Measurements from ENCODE around the gene ATP2C2. TPM values are rescaled to one million over a fixed set of nuclear protein-coding genes. Genes with fewer than 3 reads are reported as not detected.

Gene ATP2C2
- polyA plus RNA-seq, 4 donors, result 4.0 to 45.7 (median 15.6) TPM

DNA sequence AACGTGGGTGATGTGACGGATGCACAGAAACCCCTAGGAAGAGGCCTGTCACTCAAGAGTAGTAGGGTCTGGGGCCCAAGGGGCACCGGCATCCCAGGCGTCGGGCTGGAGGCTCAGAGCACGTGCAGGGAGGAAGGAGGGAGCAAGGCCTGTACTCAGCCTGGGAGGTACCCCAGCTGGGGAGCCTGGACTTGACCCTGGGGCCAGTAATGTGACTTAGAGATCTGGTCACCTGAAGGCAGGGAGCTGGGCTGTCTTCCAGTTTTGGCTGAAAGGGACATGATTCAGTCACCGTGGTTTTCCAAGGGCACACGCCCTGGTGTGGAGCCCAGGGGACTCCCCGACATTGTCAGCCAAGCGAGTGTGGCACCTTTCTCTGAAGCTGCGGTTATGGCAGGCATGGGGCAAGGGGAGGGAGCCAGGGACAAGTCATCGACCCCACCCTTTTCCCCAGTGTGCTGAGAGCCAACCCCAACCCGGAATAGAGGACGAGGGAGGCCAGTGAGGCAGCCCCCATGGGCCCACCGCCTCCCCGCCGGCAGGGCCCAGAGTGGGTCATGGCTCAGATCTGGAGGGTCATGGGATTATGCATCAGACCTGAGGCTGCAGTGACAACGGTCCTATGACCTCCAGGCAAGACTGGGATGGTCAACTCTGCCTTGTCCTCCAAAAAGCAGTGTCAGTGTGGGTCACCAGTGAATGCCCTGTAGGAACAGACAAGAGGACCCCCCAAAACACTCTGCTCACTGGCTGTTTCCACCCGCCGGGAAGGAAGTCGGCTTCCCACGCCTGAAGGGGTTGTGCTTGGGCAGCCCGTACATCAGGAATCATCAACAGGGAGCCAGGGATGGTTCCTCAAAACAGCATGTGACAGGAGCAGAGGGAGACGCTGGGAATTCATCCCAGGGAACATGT lies 94.2 kb downstream of the ATP2C2 start:
- H3K9me3 ChIP-seq (ENCODE audit: control insufficient read depth in 2 of 2, insufficient read depth in 1 of 2, low read depth in 1 of 2, low read length in 1 of 2), result peaks cover 0 to 7% of the 10 kb centered on the region in 2 donors
- DNase-seq (no peak), FAIRE-seq (no peak)
- peaks cover 0 to 65% (median 17%) of the 10 kb centered on the region in 3 donors for H3K36me3 ChIP-seq (ENCODE audit: control insufficient read depth in 3 of 3, insufficient read depth in 2 of 3, low read depth in 1 of 3, low read length in 3 of 3)
- H3K4me1 ChIP-seq (ENCODE audit: control insufficient read depth in 3 of 3, insufficient read depth in 2 of 3, low read depth in 1 of 3, low read length in 2 of 3), result no peaks in the 10 kb centered on the region
- no peaks in the 10 kb centered on the region for H3K27me3 ChIP-seq (ENCODE audit: control insufficient read depth in 3 of 3, insufficient read depth in 3 of 3, low read length in 3 of 3)
- 79 to 88% (median 80%) methylated on average over 24 of the region's 24 CpGs for WGBS, 3 donors
- no peak overlapping the region for H3K4me3 ChIP-seq (ENCODE audit: low read depth in 1 of 3, low read length in 3 of 3)
- H3K27ac ChIP-seq (ENCODE audit: low read depth in 1 of 3, low read length in 2 of 3), result no peak overlapping the region

DNA sequence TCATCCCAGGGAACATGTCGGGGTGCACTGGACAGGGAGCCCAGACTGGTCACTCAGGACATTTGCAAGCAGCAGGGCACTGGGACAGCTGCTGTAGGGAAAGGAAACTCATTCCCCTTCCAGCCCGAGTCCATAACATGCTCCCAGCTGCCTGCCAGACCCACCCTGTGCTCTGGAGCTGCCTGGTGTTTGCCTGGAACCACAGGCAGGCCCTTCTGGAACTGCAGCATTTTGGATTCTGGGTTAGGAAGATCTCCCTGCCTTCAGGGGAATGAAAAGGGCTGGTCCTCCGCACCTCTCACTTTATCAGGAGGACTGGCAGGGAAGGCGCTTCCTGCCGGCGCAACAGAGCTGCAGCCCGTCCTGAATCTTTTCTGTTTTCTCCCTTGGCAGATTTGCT lies 94.9 kb downstream of the ATP2C2 start:
- Histone ChIP-seq H3K27me3 (ENCODE audit: control insufficient read depth in 3 of 3, insufficient read depth in 3 of 3, low read length in 3 of 3) (no peaks in the 10 kb centered on the region), H3K9me3 (ENCODE audit: control insufficient read depth in 2 of 2, insufficient read depth in 1 of 2, low read depth in 1 of 2, low read length in 1 of 2) (peaks cover 0 to 8% of the 10 kb centered on the region in 2 donors), H3K4me3 (ENCODE audit: low read depth in 1 of 3, low read length in 3 of 3) (no peak overlapping the region), H3K27ac (ENCODE audit: low read depth in 1 of 3, low read length in 2 of 3) (no peak overlapping the region), H3K4me1 (ENCODE audit: control insufficient read depth in 3 of 3, insufficient read depth in 2 of 3, low read depth in 1 of 3, low read length in 2 of 3) (no peaks in the 10 kb centered on the region), H3K36me3 (ENCODE audit: control insufficient read depth in 3 of 3, insufficient read depth in 2 of 3, low read depth in 1 of 3, low read length in 3 of 3) (peaks cover 0 to 65% (median 17%) of the 10 kb centered on the region in 3 donors)
- FAIRE-seq (no peak), DNase-seq (no peak)
- WGBS, 3 donors, result 77 to 91% (median 91%) methylated on average over 7 of the region's 7 CpGs

DNA sequence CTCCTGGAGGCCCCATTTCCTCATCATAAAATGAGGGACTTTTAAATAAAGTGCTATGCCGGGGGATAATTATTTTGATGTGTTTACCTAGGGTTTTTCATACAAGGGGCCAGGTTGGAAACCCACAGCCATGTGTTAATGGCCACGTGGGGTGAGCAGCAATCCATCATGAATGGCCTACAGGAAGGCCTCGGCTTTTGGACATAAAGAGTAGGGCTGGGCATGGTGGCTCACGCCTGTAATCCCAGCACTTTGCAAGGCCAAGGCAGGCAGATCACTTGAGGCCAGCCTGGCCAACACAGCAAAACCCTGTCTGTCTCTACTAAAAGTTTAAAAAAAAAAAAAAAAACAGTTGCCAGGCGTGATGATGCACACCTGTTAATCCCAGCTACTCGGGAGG lies 95.8 kb downstream of the ATP2C2 start:
- DNase-seq (no peak), FAIRE-seq (no peak)
- H3K9me3 ChIP-seq (ENCODE audit: control insufficient read depth in 2 of 2, insufficient read depth in 1 of 2, low read depth in 1 of 2, low read length in 1 of 2), result peaks cover 0 to 8% of the 10 kb centered on the region in 2 donors
- 64 to 73% (median 68%) methylated on average over 6 of the region's 6 CpGs for WGBS, 3 donors
- no peak overlapping the region for H3K4me3 ChIP-seq (ENCODE audit: low read depth in 1 of 3, low read length in 3 of 3)
- no peaks in the 10 kb centered on the region for H3K4me1 ChIP-seq (ENCODE audit: control insufficient read depth in 3 of 3, insufficient read depth in 2 of 3, low read depth in 1 of 3, low read length in 2 of 3)
- no peaks in the 10 kb centered on the region for H3K27me3 ChIP-seq (ENCODE audit: control insufficient read depth in 3 of 3, insufficient read depth in 3 of 3, low read length in 3 of 3)
- no peak overlapping the region for H3K27ac ChIP-seq (ENCODE audit: low read depth in 1 of 3, low read length in 2 of 3)
- peaks cover 0 to 65% (median 17%) of the 10 kb centered on the region in 3 donors for H3K36me3 ChIP-seq (ENCODE audit: control insufficient read depth in 3 of 3, insufficient read depth in 2 of 3, low read depth in 1 of 3, low read length in 3 of 3)

DNA sequence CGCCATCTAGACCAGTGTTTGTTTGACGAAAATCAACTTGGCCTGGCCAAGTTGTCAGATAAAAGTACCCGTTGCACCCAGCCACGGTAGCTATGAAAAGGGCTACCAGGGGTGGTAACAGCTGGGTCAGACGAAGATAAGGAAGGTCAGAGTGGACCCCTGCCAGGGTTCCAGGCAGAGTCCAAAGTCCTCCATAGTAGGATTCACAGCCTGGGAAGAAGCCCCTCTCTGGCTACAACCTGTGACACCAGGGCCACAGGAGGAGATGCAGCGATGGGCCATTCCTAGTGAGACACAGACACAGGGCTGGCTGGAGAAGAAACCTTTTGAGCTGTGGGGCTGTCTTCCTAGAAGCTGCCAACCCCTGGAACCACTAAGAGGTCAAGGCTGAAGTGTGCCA lies 96.8 kb downstream of the ATP2C2 start:
- DNase-seq, result no peak
- no peak overlapping the region for H3K4me3 ChIP-seq (ENCODE audit: low read depth in 1 of 3, low read length in 3 of 3)
- H3K9me3 ChIP-seq (ENCODE audit: control insufficient read depth in 2 of 2, insufficient read depth in 1 of 2, low read depth in 1 of 2, low read length in 1 of 2), result peaks cover 0 to 8% of the 10 kb centered on the region in 2 donors
- H3K4me1 ChIP-seq (ENCODE audit: control insufficient read depth in 3 of 3, insufficient read depth in 2 of 3, low read depth in 1 of 3, low read length in 2 of 3), result no peaks in the 10 kb centered on the region
- H3K36me3 ChIP-seq (ENCODE audit: control insufficient read depth in 3 of 3, insufficient read depth in 2 of 3, low read depth in 1 of 3, low read length in 3 of 3), result peaks cover 0 to 56% (median 17%) of the 10 kb centered on the region in 3 donors
- H3K27me3 ChIP-seq (ENCODE audit: control insufficient read depth in 3 of 3, insufficient read depth in 3 of 3, low read length in 3 of 3), result no peaks in the 10 kb centered on the region
- no peak for FAIRE-seq
- WGBS, 3 donors, result 84 to 91% (median 89%) methylated on average over 6 of the region's 6 CpGs
- H3K27ac ChIP-seq (ENCODE audit: low read depth in 1 of 3, low read length in 2 of 3), result no peak overlapping the region

DNA sequence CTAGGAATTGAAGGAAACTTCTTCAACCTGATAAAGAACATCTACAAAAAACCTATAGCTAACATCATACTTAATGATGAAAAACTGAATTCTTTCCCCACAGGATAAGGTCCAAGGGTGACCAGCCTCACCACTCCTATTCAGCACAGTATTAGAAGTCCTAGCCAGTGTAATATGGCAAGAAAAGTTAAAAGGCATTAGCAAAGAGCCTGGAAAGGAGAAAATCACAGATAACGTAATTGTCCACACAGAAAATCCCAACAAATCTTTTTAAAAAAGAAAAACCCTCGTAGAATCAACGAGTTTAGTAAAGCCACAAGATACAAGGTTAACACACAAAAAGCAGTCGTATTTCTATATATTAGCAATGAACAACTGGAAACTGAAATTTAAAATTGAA lies 98.4 kb downstream of the ATP2C2 start:
- FAIRE-seq (no peak), DNase-seq (no peak)
- peaks cover 0 to 17% of the 10 kb centered on the region in 2 donors for H3K9me3 ChIP-seq (ENCODE audit: control insufficient read depth in 2 of 2, insufficient read depth in 1 of 2, low read depth in 1 of 2, low read length in 1 of 2)
- no peaks in the 10 kb centered on the region for H3K4me1 ChIP-seq (ENCODE audit: control insufficient read depth in 3 of 3, insufficient read depth in 2 of 3, low read depth in 1 of 3, low read length in 2 of 3)
- H3K36me3 ChIP-seq (ENCODE audit: control insufficient read depth in 3 of 3, insufficient read depth in 2 of 3, low read depth in 1 of 3, low read length in 3 of 3), result peaks cover 0 to 44% (median 15%) of the 10 kb centered on the region in 3 donors
- WGBS, 3 donors, result 48 to 90% (median 49%) methylated on average over 4 of the region's 4 CpGs
- no peaks in the 10 kb centered on the region for H3K27me3 ChIP-seq (ENCODE audit: control insufficient read depth in 3 of 3, insufficient read depth in 3 of 3, low read length in 3 of 3)
- no peak overlapping the region for H3K27ac ChIP-seq (ENCODE audit: low read depth in 1 of 3, low read length in 2 of 3)
- no peak overlapping the region for H3K4me3 ChIP-seq (ENCODE audit: low read depth in 1 of 3, low read length in 3 of 3)

DNA sequence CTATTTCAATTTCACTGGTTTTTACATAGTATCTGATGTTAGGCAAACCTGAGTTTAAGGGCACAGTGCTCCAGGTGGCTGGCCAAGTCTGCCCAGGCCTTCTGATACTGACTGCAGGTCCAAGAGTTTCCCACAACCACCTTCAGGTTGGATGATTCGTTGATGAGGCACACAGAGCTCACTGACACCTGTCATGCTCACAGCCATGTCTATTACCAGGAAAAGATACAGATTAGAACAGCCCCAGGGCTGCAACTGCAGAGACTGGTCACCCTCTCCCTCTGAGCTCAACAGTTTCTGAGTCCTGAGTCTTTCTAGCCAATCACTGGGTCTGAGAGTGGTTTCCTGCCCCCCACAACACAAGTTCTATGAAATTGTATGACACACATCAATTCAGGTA lies 98.9 kb downstream of the ATP2C2 start:
- no peak overlapping the region for H3K27ac ChIP-seq (ENCODE audit: low read depth in 1 of 3, low read length in 2 of 3)
- peaks cover 0 to 22% of the 10 kb centered on the region in 2 donors for H3K9me3 ChIP-seq (ENCODE audit: control insufficient read depth in 2 of 2, insufficient read depth in 1 of 2, low read depth in 1 of 2, low read length in 1 of 2)
- FAIRE-seq, result no peak
- H3K4me3 ChIP-seq (ENCODE audit: low read depth in 1 of 3, low read length in 3 of 3), result no peak overlapping the region
- no peak for DNase-seq
- 83 to 95% (median 92%) methylated on average over 1 of the region's 1 CpG for WGBS, 3 donors
- no peaks in the 10 kb centered on the region for H3K27me3 ChIP-seq (ENCODE audit: control insufficient read depth in 3 of 3, insufficient read depth in 3 of 3, low read length in 3 of 3)
- H3K36me3 ChIP-seq (ENCODE audit: control insufficient read depth in 3 of 3, insufficient read depth in 2 of 3, low read depth in 1 of 3, low read length in 3 of 3), result peaks cover 0 to 40% (median 13%) of the 10 kb centered on the region in 3 donors
- no peaks in the 10 kb centered on the region for H3K4me1 ChIP-seq (ENCODE audit: control insufficient read depth in 3 of 3, insufficient read depth in 2 of 3, low read depth in 1 of 3, low read length in 2 of 3)

DNA sequence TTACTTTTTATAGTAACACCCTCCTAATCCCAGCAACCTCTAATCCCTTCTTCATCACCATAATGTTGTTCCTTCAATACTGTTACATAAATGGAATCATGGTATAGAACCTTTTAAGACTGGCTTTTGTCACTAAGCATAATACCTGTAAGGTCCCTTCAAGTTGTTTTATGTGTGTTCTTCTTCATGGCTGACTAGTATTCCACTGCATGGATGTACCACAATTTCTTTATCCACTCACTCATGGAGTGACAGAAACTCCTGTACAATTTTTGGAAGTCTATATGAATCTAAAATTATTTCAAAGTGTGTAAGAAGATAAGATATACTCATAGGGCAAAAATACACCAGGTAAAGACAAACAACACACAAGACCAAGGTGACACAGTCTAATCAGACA lies 99.4 kb downstream of the ATP2C2 start:
- no peak overlapping the region for H3K27ac ChIP-seq (ENCODE audit: low read depth in 1 of 3, low read length in 2 of 3)
- H3K4me1 ChIP-seq (ENCODE audit: control insufficient read depth in 3 of 3, insufficient read depth in 2 of 3, low read depth in 1 of 3, low read length in 2 of 3), result no peaks in the 10 kb centered on the region
- DNase-seq, result no peak
- H3K27me3 ChIP-seq (ENCODE audit: control insufficient read depth in 3 of 3, insufficient read depth in 3 of 3, low read length in 3 of 3), result no peaks in the 10 kb centered on the region
- no peak overlapping the region for H3K4me3 ChIP-seq (ENCODE audit: low read depth in 1 of 3, low read length in 3 of 3)
- no peak for FAIRE-seq
- peaks cover 0 to 25% of the 10 kb centered on the region in 2 donors for H3K9me3 ChIP-seq (ENCODE audit: control insufficient read depth in 2 of 2, insufficient read depth in 1 of 2, low read depth in 1 of 2, low read length in 1 of 2)
- H3K36me3 ChIP-seq (ENCODE audit: control insufficient read depth in 3 of 3, insufficient read depth in 2 of 3, low read depth in 1 of 3, low read length in 3 of 3), result peaks cover 0 to 36% (median 13%) of the 10 kb centered on the region in 3 donors

DNA sequence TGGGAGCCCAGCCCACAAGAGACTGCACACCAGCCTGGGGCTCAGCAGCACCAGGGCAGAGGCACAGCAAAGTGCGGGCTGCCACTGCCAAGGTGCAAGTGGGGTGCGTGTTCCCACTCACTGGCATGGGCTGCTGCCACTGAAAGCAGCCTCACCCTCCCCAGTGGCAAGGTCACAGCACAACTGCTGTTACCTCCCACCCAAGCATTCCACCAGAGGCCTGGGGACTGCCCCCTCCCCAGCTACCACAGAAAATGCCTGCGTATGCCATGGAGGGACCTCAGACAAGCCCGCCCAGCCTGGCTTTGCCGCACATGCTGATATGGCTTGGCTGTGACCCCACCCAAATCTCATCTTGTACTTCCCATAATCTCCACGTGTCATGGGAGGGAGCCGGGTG lies 103.0 kb downstream of the ATP2C2 start:
- H3K27ac ChIP-seq (ENCODE audit: low read depth in 1 of 3, low read length in 2 of 3), result no peak overlapping the region
- 97 to 98% (median 98%) methylated on average over 7 of the region's 7 CpGs for WGBS, 3 donors
- no peak overlapping the region for H3K4me3 ChIP-seq (ENCODE audit: low read depth in 1 of 3, low read length in 3 of 3)
- DNase-seq, result no peak
- no peaks in the 10 kb centered on the region for H3K4me1 ChIP-seq (ENCODE audit: control insufficient read depth in 3 of 3, insufficient read depth in 2 of 3, low read depth in 1 of 3, low read length in 2 of 3)
- no peaks in the 10 kb centered on the region for H3K27me3 ChIP-seq (ENCODE audit: control insufficient read depth in 3 of 3, insufficient read depth in 3 of 3, low read length in 3 of 3)
- peaks cover 0 to 9% (median 5%) of the 10 kb centered on the region in 3 donors for H3K36me3 ChIP-seq (ENCODE audit: control insufficient read depth in 3 of 3, insufficient read depth in 2 of 3, low read depth in 1 of 3, low read length in 3 of 3)
- H3K9me3 ChIP-seq (ENCODE audit: control insufficient read depth in 2 of 2, insufficient read depth in 1 of 2, low read depth in 1 of 2, low read length in 1 of 2), result peaks cover 0 to 25% of the 10 kb centered on the region in 2 donors
- no peak for FAIRE-seq

Measured in small intestine (tissue), 7 donors.